EH (cell line): ENCODE results near the gene RAB30.
A peak's percentile ranks its signal among the peaks of the same experiment; 100 is the strongest.

Source experiments
- DNase-seq: peaks from one replicate; pipeline ENCODE4 v3.0.0-alpha.2; 2015; ENCODE audit warnings: low read depth

RAB30 gene

DNA sequence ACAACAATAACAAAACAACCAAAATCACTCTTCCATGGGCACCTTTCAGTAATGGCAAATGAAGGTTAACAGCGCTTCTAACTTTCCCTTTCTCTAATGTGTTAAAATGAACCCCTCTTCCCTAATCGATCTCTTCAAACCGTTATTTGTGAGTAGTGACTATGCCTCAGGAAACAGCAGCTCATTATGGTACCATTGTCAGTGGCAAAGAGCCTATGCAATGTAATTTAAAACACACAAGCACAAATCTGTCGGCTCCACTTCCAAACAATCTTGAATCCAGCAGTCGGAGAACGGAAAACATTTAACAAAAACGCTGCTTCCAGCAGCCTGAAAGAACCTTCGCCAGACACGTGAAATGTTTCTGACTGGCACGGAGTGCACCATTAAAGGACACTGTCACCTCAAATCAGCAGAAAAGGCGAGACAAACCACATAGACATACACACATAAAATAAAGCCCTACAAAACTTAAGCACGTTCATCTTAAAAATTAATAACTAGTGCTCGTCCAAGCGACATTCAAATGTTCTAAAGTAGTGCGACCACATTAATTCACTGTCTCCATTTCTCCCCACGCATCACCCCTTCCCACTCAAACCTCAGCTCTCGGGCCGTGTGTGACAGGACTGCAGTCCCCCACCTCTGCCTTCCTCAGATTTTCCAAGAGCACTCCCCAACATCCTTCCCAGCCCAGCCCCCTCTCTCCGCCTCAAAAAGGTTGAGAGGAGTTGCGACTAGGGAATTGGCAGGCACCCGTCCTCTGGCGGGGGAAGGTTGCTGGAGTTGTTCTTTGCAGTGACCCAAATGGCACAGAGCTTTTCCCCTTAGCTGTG lies 748 bp downstream of the RAB30 start:
- DNase-seq: peak; percentile 40

DNA sequence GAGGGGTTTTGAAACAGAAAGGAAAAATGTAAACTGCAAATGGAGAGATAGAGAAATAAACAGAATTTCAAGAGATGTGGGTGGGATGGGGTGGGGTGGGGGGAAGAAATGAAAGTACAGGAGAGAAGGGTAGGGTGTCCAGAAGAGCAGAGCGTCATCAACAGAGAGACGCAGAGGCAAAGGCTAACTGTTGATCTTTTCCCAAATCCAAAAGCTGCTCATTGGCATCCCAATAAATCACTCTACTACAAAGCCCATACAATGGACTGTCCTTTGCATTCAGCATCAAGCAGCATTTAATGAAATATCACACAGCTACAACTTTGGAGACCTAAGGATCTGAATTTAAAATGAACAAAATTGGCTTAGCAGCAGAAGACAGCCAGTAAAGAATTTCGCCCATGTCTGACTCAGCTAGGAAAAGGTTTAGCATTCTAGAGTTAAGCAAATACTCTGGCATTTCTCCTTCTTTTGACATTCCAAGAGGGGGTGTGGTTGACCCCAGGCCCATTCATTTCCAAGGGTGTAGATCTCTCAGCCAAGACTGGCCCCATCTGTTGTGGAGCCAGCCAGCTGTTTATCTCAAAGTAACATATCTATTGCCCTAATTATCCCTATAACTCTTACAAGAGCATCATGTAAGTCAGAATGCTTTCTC lies 1.5 kb downstream of the RAB30 start:
- DNase-seq: peak; percentile 85

DNA sequence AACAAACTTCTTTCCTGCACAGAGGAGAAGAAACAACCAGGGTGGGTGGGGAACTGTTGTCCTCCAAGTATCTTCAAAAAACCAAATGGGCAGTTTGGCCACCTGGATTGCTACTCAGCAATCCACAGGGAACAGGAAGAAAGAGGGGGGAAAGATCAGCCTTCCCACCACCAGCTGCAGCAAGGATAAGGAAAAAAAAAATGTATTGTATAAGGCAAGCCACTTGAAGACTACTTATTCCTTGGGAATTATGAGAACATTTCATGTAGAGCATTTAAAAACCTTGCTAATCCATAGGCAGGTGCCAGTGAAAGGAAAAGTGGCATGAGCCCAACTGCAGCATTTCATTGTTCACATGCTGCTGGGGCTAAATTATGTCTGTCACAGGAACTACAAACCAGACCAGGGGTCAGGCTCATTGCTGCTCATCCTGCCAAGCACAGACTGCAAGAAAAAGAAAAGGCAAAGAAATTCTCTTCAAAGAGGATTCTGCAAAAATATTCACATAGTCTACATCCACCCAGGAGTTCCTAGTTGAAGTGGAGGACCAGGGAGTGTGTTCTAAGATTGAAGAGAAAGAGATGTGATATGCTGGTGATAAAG lies 2.2 kb downstream of the RAB30 start:
- DNase-seq: peak; percentile 32

DNA sequence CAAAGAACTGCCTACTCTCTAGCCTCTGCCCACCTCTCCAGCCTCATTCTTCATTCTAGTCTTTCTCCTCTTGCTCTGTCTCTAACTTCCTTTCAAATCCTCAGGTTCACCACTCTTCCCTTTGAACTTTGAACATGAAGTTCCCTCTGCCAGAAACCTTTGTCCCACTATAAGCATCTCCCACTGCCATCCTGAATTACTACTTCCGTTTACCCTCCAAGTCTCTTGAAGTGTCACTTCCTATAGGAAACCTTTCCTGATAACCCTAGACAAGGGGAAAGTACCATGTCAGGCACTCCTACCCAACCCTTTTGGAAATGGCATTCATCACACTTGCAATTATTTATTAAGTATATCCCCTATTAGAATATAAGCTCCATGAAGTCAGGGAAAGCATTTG lies 3.1 kb downstream of the RAB30 start:
- no peak for DNase-seq

DNA sequence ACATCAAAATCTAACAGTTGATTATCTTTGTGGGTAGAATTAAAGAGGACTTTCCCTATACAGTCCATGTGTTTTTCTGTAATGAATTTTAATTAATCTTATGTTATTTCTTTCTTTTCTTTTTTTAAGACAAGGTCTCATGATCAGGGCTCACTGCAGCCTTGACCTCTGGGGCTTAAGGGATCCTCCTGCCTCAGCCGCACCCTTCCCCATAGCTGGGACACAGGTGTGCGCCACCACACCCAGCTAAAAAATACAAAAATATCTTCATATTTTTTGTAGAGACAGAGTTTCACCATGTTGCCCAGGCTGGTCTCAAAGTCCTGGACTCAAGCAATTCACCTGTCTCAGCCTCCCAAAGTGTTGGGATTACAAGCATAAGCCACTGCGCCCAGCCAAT lies 7.7 kb downstream of the RAB30 start:
- DNase-seq: no peak

DNA sequence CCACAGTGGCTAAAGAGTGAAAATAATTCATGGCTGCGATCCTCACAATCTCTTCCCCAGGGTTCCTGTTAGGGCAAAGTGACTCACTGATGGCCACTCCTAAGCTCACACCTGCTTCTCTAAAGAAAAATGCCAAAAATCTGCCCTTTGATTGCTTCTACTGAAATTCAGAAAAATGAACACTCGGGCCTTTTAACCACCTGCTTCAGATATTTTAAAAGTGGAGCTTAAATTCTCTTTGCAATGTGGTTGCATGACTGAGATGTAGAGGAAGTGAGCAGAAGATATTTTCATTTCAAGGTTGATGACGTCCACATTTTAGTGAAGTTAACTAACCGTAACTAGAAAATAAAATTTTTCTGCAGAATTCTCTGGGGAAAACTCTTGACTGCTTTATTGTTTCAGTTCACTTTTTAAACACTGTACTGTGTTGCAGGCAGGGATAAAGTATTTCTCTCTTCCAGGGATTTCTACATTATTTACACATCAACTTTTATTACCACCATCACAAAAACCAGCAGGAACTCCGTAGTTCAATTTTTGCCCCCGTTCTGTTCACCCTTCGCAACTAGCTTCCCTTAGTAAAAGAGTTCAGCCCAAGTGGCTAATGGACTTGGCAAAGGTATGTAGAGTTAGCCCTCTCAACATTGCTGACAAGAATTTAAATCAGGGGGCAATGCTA lies 8.5 kb downstream of the RAB30 start:
- peak; percentile 67 for DNase-seq

DNA sequence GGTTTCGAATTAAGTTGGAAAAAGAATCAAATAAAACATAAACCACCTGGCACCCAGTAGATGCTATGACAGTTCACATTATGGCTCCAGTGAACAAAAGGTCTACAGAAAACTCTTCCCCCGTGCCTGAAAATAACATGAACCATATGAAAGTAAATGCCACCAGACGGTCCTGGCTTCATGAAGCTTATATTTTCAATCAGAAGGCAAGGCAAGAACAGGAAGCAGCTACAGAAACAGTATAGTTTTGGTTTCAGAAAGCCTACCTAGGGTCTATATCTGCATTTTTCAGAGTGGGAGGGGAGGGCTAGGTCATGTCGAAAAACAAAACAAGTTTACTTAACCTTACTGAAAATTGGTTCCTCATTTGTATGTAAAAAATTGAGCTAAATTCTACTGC lies 9.8 kb downstream of the RAB30 start:
- DNase-seq: no peak

DNA sequence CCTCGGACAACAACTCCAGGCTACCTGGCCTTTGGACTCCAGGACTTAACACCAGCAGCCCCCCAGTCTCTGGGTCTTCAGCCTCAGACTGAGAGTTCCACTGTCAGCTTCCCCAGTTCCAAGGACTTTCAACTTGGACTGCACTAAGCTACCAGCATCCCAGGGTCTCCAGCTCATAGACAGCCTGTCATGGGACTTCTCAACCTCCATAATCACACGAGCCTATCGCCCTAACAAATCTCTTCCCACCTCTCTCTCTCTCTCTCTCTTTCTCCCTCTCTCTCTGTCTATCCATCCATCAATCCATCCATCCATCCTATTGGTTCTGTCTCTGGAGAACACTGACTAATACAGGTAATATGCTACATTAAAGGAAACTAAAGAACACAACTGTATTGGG lies 10.7 kb downstream of the RAB30 start:
- DNase-seq: no peak

DNA sequence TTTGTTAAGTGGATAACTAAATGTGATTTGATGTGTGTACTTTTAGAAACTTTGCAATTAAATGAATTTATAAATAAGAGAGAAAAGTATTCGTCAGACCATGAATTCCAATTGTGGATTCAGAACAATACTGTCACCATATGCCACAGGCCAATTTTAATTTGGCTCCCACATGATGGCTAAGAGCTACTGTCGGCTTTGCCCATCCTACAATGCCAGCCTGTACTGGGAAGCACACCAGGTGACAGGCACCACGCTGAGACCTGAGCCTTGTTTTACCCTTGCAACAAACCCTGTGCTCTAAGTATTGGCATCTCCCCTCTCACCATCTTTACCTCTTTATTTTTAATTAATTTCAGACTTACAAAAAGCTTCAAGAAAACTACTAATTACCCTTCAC lies 14.0 kb downstream of the RAB30 start:
- DNase-seq: no peak

DNA sequence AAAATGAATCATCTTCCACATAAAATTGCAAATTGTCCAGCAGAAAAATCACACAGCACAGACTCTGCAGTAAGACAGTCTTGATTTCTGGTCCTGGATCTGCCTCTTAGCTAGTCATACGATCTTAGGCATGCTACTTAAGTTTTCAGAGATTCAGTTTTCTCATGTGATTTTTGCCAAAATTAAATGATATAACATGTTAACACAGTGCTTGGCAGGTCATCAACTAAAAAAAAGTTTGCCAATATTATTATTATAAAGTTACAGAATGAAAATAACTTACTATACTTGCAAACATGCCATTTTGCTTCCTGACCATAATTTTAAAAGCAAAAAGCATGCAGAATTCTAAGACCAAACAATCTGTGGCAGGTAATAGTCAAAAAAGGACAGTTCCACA lies 15.1 kb downstream of the RAB30 start:
- no peak for DNase-seq

DNA sequence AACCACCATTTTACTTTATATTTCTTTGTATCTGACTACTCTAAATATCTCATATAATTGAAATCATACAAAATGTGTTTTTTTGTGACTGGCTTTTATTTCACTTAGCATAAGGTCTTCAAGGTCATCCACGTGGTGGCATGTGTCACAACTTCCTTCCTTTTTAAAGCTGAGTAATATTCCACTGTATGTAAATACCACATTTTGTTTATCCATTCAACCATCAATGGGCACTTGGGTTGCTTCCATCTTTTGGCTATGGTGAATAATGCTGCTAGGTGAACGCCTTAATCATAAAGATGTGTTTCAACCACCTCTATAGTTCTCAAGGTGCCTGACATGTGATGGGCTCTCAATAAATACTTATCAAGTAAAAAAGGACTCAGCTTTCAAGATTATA lies 15.5 kb downstream of the RAB30 start:
- DNase-seq: no peak

DNA sequence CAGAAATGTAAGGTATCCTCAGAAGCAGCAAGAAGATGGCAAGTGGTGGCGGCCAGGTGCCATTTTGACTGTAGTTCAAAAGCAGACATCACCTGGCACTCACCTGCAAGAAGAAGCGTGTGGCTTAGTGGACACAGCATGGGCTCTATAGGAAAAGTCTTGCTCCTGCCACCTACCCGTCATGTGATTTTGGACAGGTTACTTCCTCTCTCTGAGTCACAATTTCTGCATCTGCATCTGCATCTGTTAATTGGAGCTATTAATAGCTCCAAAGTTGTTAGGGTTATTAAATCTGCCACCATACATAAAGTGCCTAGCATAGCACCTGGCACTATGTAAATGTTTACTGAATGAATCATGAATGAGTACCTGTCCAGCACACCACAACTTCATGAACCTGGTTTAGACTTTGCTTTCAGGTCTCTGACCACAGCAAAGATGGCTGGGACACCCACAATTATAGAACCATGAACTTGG lies 16.8 kb downstream of the RAB30 start:
- no peak for DNase-seq

DNA sequence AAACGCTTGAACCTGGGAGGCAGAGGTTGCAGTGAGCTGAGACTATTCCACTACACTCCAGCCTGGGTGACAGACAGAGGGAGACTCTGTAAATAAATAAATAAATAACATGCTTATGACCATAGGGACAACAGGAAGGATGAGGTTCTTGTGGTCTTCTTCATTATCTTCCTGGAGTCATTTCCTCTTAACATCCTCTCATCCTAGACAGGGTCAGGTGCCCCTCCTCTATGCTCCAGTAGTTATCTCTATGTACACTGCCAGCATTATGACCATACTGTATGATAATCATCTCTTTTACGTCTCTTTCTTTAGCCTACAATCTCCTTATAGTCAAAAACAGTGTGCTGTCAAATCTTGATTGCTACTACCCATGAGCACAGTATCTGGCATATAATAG lies 17.7 kb downstream of the RAB30 start:
- DNase-seq: no peak

DNA sequence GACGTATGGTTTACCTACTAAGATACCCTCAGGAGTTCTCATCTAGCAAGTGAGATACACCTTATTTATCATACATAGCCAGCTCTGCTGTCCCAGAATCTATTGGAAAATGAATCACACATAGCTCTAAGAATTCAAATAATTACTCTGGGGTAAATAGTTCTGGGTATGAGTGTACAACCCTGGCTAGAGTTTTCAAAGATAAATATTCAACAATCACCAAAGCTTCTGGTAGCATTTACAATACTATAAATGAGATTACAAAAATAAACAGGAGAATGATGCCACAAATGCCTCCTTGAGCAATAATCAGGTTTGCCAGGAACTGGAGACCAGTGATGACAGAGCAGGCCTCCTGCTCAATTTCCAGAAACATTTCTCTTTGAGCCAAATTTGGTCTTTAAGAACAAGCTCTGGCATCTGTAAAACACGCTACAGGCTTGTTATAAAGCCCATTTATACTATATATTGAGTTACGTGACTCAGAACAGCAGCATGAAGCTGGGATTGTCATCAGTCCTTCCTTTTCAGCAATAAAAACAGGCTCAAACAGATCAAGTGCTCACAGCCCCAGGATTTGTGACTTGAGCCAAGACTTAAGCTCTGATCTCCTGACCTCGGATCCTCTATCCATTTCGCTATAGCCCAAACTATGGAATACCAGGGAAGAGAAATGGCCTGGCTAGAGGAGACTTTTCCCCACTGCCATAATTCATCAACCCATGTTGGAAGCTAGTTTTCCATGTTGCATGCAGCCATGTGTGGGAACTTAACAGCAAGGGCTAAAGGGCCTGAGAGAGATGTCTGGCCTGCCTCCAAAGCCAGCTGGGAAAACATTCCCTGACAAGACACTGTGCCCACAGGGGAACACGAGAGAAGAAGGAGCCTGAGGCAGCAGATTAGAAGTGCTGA lies 19.7 kb downstream of the RAB30 start:
- DNase-seq: peak; percentile 99

DNA sequence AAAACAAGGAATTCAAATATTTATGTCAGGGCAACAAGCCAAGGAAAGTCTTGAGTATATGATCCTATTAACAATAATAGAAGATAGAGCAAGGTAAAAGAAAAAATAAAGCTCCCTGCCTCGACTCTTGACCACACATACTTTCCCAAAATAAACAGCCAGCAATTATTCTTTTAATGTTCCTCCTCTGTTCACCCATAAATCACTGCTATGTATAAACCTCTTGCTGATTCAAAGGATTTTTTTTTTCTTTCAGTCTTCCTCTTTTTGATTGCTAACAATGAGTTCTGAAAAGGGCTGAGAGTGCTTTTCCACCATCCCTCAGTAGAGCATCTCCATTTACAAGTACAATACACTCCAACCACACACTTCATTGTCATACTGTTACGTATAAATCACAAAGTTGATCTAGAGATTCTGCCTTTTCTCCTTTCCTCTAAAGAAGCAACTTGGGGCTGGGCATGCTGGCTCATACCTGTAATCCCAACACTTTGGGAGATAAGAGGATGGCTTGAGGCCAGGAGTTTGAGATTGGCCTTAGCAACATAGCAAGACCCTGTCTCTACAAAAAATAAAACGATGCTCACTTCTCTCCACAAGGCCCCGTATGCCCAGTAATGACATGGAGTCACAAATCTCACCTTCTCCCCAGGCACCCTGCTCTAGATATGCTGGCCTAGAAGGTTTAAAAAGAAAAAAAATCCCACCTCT lies 24.0 kb downstream of the RAB30 start:
- DNase-seq: peak; percentile 67

DNA sequence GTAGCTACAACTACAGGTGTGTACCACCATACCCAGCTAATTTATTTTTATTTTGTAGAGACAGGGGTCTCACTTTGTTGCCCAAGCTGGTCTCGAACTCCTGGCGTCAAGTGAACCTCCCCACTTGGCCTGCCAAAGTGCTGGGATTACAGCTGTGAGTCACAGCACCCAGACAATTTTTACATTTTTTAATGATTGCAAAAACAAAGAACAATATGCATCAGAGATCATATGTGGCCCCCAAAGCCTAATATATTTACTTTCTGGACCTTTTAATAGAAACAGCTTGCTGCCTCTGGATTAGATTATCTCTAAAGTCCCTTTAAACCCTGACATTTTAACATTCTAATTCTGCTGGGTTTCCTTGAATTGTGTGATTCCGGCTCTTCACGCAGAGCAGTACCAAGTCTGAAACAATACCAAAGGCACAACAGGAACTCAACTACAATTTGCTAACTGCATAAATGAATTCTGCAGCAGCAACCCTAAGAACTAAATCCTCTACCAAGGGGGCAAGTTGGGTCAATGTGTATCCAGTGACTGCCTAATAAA lies 25.0 kb downstream of the RAB30 start:
- DNase-seq: peak; percentile 63

DNA sequence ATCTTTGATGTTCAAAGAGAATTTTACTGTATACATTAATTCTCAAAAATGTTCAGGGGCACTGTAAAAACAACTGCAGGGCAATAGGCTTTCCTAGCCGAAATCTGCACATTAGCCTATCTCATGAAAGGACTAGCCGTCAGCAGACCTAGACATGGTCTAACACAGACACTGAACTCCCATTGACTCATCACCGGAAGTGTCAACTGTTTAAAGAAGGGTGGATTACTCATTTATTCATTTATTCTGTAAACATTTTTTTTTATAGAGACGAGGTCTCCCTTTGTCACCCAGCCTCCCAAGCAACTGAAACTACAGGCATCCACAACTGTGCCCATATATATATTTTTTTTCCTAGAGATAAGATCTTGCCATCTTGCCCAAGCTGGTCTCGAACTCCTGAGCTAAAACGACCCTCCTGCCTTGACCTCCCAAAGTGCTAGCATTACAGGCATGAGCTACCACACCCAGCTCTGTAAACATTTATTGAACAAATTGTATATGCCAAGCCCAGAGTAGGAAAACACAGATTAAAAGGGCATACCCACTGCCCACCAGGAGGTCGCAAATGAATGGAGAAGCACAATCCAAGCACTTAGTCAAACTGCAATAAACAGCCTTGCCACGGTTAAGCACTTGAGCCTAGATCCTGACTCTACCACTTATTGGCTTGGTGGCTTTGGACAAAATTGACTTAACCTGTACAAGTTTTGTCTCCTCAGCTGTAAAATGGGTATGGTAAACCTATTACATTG lies 26.6 kb downstream of the RAB30 start:
- DNase-seq: peak; percentile 92

DNA sequence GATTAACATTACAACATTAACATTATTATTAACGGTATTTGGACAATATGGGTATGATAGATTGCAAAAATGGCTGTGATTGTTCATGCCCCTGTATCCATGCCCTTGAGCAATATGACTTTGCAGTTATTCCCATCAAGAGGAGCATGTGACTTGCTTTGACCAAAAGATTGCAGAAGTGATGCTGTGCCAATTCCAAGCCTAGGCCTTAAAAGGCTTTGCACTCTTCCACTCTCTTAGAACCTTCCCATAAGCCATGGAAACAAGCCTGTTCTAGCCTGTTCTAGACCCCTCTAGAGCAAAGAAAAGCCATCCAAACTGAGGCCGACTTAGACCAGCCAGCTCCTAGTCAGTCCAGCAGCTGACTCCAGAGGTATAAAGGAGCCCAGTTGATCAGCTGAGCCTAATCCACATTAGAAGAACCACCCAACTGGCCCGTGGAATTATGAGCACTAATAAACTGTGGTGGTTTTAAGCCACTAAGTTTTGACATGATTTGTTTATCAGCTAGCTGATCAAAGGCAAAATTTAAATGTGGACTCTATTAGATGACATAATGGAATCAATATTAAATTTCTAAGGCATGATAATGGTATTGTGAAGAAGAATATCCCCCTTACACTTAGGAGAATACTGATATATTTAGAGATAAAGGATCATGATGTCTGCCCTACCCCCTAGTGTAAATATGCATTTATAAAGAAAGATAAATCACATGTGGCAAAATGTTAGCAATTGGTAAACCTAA lies 28.6 kb downstream of the RAB30 start:
- DNase-seq: peak; percentile 69

DNA sequence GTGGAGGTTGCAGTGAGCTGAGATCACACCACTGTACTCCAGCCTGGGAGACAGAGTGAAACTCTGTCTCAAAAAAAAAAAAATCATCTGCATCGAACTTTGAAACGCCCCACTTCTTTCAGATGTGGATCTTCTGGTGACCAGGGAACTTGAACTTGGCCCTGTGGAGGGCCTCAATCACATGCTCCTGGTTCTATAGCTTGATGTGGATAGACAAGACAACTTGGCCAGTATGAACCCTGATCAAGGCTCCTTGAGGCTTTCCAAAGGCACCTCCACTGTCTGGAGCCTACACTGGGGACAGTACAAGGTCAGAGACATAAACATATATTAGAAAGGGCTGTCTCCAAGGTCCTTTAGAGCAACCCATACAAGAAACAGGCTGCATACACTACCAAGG lies 30.6 kb downstream of the RAB30 start:
- DNase-seq: no peak
